GM12873 (cell line): ENCODE results near the gene IFNB1.

ENCODE experiments used
- TF ChIP-seq, protein P1 (sequence below): IDR thresholded peaks from 2 replicates; pipeline ENCODE4 v1.5.1; 2012; ENCODE audit warnings: low read depth, mild to moderate bottlenecking, moderate library complexity, low read length, control low read depth; ENCODE audit not compliant: insufficient read depth; ENCODE audit errors: missing control alignments

IFNB1 gene

GRCh38 chr9:21077781-21078180, at the start of gene IFNB1:
TSS of gene IFNB1 (minus strand) at chr9:21077942. CDS start at chr9:21077869, 73 bp downstream.
- TF ChIP-seq, protein P1, sequence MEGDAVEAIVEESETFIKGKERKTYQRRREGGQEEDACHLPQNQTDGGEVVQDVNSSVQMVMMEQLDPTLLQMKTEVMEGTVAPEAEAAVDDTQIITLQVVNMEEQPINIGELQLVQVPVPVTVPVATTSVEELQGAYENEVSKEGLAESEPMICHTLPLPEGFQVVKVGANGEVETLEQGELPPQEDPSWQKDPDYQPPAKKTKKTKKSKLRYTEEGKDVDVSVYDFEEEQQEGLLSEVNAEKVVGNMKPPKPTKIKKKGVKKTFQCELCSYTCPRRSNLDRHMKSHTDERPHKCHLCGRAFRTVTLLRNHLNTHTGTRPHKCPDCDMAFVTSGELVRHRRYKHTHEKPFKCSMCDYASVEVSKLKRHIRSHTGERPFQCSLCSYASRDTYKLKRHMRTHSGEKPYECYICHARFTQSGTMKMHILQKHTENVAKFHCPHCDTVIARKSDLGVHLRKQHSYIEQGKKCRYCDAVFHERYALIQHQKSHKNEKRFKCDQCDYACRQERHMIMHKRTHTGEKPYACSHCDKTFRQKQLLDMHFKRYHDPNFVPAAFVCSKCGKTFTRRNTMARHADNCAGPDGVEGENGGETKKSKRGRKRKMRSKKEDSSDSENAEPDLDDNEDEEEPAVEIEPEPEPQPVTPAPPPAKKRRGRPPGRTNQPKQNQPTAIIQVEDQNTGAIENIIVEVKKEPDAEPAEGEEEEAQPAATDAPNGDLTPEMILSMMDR = no peak

- TF ChIP-seq, protein P1 = no peak
These were observed 44.0 kb upstream of the IFNB1 start for GRCh38 chr9:21121595-21122251.

- TF ChIP-seq, protein P1 = no peak
These were observed 43.3 kb upstream of the IFNB1 start for GRCh38 chr9:21121079-21121478.

GRCh38 chr9:21119093-21119770, 41.5 kb upstream of the IFNB1 start:
- TF ChIP-seq, protein P1 = no peak

DNA sequence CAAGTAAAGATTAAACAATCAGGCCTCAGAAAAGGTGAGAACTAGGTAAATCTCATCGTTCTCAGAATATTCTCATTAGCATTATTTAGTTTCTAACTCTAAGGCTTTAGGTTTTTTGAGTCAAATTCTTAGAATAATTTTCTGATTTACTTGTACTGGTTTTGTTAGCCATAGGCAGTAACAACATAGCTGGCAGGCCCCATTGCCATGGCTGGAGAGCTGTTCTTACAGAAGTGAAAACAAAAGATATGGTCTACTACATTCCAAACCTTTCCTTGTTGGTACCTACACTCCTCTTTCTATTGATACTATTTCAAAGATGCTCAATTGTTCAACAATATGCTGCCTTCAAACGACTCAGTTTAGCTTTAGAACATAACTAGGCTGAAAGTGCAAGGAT, 36.6 kb upstream of the IFNB1 start:
- TF ChIP-seq, protein P1 = no peak

DNA sequence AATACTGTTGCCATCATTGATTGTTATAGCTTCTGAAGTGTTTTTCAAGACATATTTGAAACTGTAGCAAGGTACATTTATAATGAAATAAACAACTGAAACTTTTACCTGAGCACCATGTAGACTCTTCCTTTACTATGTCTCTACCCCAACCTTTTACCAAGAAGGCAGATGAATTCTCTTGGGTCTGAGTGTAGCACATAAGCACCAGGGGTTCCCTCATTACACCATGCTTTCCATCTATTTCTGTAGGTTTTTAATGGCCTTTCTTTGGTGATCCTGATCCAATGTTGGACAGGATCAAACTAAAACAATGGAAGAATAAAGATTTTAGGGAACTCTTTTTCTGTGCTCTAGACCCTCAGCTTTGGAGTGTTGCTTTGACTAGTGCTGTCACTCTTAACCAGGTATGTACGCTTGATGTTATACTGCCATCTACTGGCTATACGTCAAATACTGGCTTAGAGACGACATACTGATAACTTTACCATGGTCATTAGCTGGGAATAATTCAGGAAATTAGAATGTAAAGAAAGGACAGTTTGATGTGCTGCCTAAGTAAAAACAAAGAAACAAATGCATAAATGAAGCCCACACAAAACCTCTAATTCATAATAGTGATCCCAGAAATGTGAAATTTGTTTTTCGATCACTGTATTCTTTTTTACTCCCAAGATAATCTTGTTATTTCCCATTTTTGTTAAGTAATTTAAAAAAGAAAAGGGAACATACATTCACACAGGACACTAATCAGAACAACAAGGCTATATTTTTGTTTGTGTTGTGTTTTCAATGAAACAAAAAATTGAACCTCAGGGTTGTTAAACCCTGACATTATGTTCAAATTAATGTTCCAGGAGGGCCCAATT, 33.2 kb upstream of the IFNB1 start:
- TF ChIP-seq, protein P1 = peak; percentile 80

DNA sequence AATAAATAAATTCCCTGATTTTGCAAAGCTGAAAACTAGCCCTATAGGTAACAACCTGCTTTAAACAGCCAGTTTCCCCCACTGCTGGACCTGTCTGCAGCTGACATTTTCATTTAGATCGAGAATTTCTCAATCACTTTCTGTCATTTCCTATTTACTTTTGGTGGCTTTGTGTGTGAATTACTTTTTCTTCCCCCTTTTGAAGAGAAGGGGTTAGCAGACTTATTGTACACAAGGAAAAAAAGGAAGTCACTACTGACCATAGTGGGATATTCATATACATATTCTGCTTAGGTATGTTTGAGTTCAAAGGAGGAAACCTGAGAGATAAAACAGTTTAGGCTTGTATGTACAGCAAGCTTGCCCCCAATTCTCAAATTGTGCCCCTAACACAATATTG, 27.0 kb upstream of the IFNB1 start:
- TF ChIP-seq, protein P1 = no peak
